Neural cell (in vitro differentiated cells): Measurements from ENCODE around the gene DGKQ. TPM values are rescaled to one million over a fixed set of nuclear protein-coding genes. Genes with fewer than 3 reads are reported as not detected.

Source experiments
- H2AFZ ChIP-seq: fragments of 200-600, 300-800 bp; sonication (generic), shearing (Covaris generic); 2 replicates; pipeline ENCODE4 v1.6.0; 2014; ENCODE audit warnings: low read depth, mild to moderate bottlenecking, antibody characterized with exemption, low read length, moderate library complexity
- H3F3A ChIP-seq: fragments of 200-600 bp; shearing (Covaris generic); 2 replicates; pipeline ENCODE4 v1.6.1; 2016; ENCODE audit warnings: mild to moderate bottlenecking, moderate library complexity, mixed read lengths, antibody characterized with exemption, low read length; ENCODE audit not compliant: insufficient read depth, poor library complexity, severe bottlenecking
- H3K27ac ChIP-seq: fragments of 200-600, 300-800 bp; sonication (generic), shearing (Covaris generic); 2 replicates; pipeline ENCODE4 v1.5.1; 2014; ENCODE audit warnings: mild to moderate bottlenecking, low read length, moderate library complexity
- H3K27me3 ChIP-seq: fragments of 300-800, 200-600 bp; sonication (generic), shearing (Covaris generic); 2 replicates; pipeline ENCODE4 v1.6.0; 2014; ENCODE audit warnings: mild to moderate bottlenecking, low read depth, low read length, moderate library complexity; ENCODE audit not compliant: insufficient read depth
- H3K36me3 ChIP-seq: fragments of 300-800, 200-600 bp; sonication (generic), shearing (Covaris generic); 2 replicates; pipeline ENCODE4 v1.5.1; 2014; ENCODE audit warnings: mild to moderate bottlenecking, antibody characterized with exemption, low read length, moderate library complexity; ENCODE audit not compliant: insufficient read depth
- H3K4me2 ChIP-seq: fragments of 300-800, 200-600 bp; sonication (generic), shearing (Covaris generic); 2 replicates; pipeline ENCODE4 v1.6.0; 2014; ENCODE audit warnings: mild to moderate bottlenecking, low read length
- H3K4me3 ChIP-seq: fragments of 300-800, 200-600 bp; sonication (generic), shearing (Covaris generic); 2 replicates; pipeline ENCODE4 v1.5.1; 2014; ENCODE audit warnings: mild to moderate bottlenecking, low read length, moderate library complexity
- H3K79me2 ChIP-seq: fragments of 200-600 bp; shearing (Covaris generic); replicated peaks from 2 replicates; pipeline ENCODE4 v1.6.0; 2014; ENCODE audit warnings: mild to moderate bottlenecking, low read length, moderate library complexity; ENCODE audit not compliant: insufficient read depth
- H3K9ac ChIP-seq: fragments of 300-800, 200-600 bp; sonication (generic), shearing (Covaris generic); 2 replicates; pipeline ENCODE4 v1.6.1; 2016; ENCODE audit warnings: mild to moderate bottlenecking, low read length, mixed read lengths
- H3K9me2 ChIP-seq: fragments of 200-600 bp; shearing (Covaris generic); 2 replicates; pipeline ENCODE4 v1.6.1; 2016; ENCODE audit warnings: mild to moderate bottlenecking, low read length, mixed read lengths; ENCODE audit not compliant: insufficient read depth
- H3K9me3 ChIP-seq: fragments of 200-600, 300-800 bp; sonication (generic), shearing (Covaris generic); 2 replicates; pipeline ENCODE4 v1.6.1; 2016; ENCODE audit warnings: mild to moderate bottlenecking, mixed run types, low read length, moderate library complexity, mixed read lengths
- H4K20me1 ChIP-seq: fragments of 200-600 bp; shearing (Covaris generic); 2 replicates; pipeline ENCODE4 v1.6.1; 2016; ENCODE audit warnings: mild to moderate bottlenecking, mixed run types; ENCODE audit not compliant: insufficient read depth
- CTCF ChIP-seq: fragments of 450-650 bp; IDR thresholded peaks from 2 replicates; pipeline ENCODE4 v1.5.1; 2014; ENCODE audit warnings: antibody characterized with exemption, mild to moderate bottlenecking, moderate library complexity; ENCODE audit not compliant: poor library complexity, severe bottlenecking
- EP300 ChIP-seq: fragments of 450-650 bp; conservative IDR thresholded peaks from 2 replicates; pipeline ENCODE4 v1.6.1; 2014; ENCODE audit warnings: antibody characterized with exemption, mild to moderate bottlenecking, moderate library complexity; ENCODE audit not compliant: poor library complexity, severe bottlenecking
- EZH2 ChIP-seq: fragments of 200-600, 300-800 bp; shearing (Covaris generic), sonication (generic); IDR thresholded peaks from 2 replicates; pipeline ENCODE4 v1.6.1; 2014; ENCODE audit warnings: antibody characterized with exemption, low read length, borderline replicate concordance, mild to moderate bottlenecking; ENCODE audit not compliant: insufficient read depth, poor library complexity, severe bottlenecking
- MXI1 ChIP-seq: fragments of 450-650 bp; conservative IDR thresholded peaks from 2 replicates; pipeline ENCODE4 v1.6.1; 2014; ENCODE audit warnings: antibody characterized with exemption, mild to moderate bottlenecking; ENCODE audit not compliant: poor library complexity, severe bottlenecking
- POLR2AphosphoS5 ChIP-seq: IDR thresholded peaks from 2 replicates; pipeline ENCODE4 v1.6.1; 2012
- RAD21 ChIP-seq: fragments of 450-650 bp; conservative IDR thresholded peaks from 2 replicates; pipeline ENCODE4 v1.6.1; 2014; ENCODE audit warnings: antibody characterized with exemption, mild to moderate bottlenecking, moderate library complexity
- REST ChIP-seq: IDR thresholded peaks from 2 replicates; pipeline ENCODE4 v1.6.1; 2012; ENCODE audit warnings: borderline replicate concordance
- SMC3 ChIP-seq: fragments of 450-650 bp; conservative IDR thresholded peaks from 2 replicates; pipeline ENCODE4 v1.6.1; 2014; ENCODE audit warnings: antibody characterized with exemption, mild to moderate bottlenecking, moderate library complexity; ENCODE audit not compliant: poor library complexity
- TAF1 ChIP-seq: IDR thresholded peaks from 2 replicates; pipeline ENCODE4 v1.6.1; 2012; ENCODE audit warnings: low read depth
- polyA plus RNA-seq: library from polyadenylated mRNA; depleted of rRNA; stranded (reverse); fragments of >200 nt; gene quantifications from 2 replicates; pipeline ENCODE4 v1.2.3, GENCODE V29; 2014

Gene DGKQ
- polyA plus RNA-seq, 1 donor from 2014 or later = 32.4 TPM

GRCh38 chr4:992297-993110 lies 19.1 kb upstream of the DGKQ start:
- Histone ChIP-seq H3K27me3 (peaks cover 9% of the 10 kb centered on the region), H3K4me2 (no peak overlapping the region)

GRCh38 chr4:991451-992296 lies 18.3 kb upstream of the DGKQ start:
- Histone ChIP-seq H3K9me2 (no peaks in the 10 kb centered on the region), H3K4me3 (no peak overlapping the region), H2AFZ (no peak overlapping the region), H3K9me3 (no peaks in the 10 kb centered on the region), H3K27ac (no peak overlapping the region), H3K4me2 (no peak overlapping the region), H3K27me3 (peaks cover 3% of the 10 kb centered on the region), H3K79me2 (no peaks in the 10 kb centered on the region), H3F3A (no peaks in the 10 kb centered on the region), H3K36me3 (no peaks in the 10 kb centered on the region), H4K20me1 (no peaks in the 10 kb centered on the region), H3K9ac (no peak overlapping the region)
- TF ChIP-seq POLR2AphosphoS5 = no peak
- TF ChIP-seq EP300 = no peak
- no peak for TF ChIP-seq REST
- TF ChIP-seq TAF1 = no peak
- no peak for TF ChIP-seq CTCF
- no peak for TF ChIP-seq SMC3
- TF ChIP-seq RAD21 = no peak
- no peak for TF ChIP-seq MXI1
- TF ChIP-seq EZH2 = no peak

More at GRCh38 chr4:992297-993110, 19.1 kb upstream of the DGKQ start:
- Histone ChIP-seq H3K4me3 (no peak overlapping the region), H3K79me2 (no peaks in the 10 kb centered on the region), H3K9ac (no peak overlapping the region), H3K9me2 (no peaks in the 10 kb centered on the region), H3K36me3 (no peaks in the 10 kb centered on the region), H3K27ac (no peak overlapping the region), H2AFZ (no peak overlapping the region), H3K9me3 (no peaks in the 10 kb centered on the region), H4K20me1 (no peaks in the 10 kb centered on the region), H3F3A (no peaks in the 10 kb centered on the region)
- TF ChIP-seq TAF1 = no peak
- no peak for TF ChIP-seq RAD21
